Suprapubic skin (tissue), 4 donors: Measurements from ENCODE around the gene ADK. TPM values are rescaled to one million over a fixed set of nuclear protein-coding genes. Genes with fewer than 3 reads are reported as not detected.

ENCODE experiments used
- DNase-seq, 2 donors: peaks; one replicate each; pipeline ENCODE4 v3.0.0-alpha.2; 2019; ENCODE audit warnings: low spot score in 2 of 2
- H3K27ac ChIP-seq: fragments of 200-600 bp; sonication (generic); one replicate; pipeline ENCODE4 v1.5.1; 2019
- H3K27me3 ChIP-seq: fragments of 200-600 bp; sonication (generic); one replicate; pipeline ENCODE4 v1.5.1; 2019
- H3K36me3 ChIP-seq: fragments of 200-600 bp; sonication (generic); one replicate; pipeline ENCODE4 v1.5.1; 2019
- H3K4me1 ChIP-seq: fragments of 200-600 bp; sonication (generic); one replicate; pipeline ENCODE4 v1.5.1; 2019
- H3K4me3 ChIP-seq: fragments of 200-600 bp; sonication (generic); one replicate; pipeline ENCODE4 v1.5.1; 2019; ENCODE audit warnings: mild to moderate bottlenecking
- H3K9me3 ChIP-seq: fragments of 200-600 bp; sonication (generic); one replicate; pipeline ENCODE4 v1.5.1; 2019
- CTCF ChIP-seq, 2 donors: fragments of 200-600 bp in 1 of 2; fragments of 450-650 bp in 1 of 2; sonication (generic) in 1 of 2; IDR thresholded peaks; one replicate each; pipeline ENCODE4 v1.5.1; 2016 to 2019; ENCODE audit warnings: antibody characterized with exemption in 2 of 2, mild to moderate bottlenecking in 1 of 2, moderate library complexity in 1 of 2
- EP300 ChIP-seq: sonication (generic); formaldehyde crosslinking; IDR thresholded peaks from one replicate; pipeline ENCODE4 v1.6.1; 2017; ENCODE audit warnings: antibody characterized with exemption
- POLR2A ChIP-seq, 2 donors: fragments of 450-650 bp; IDR thresholded peaks; one replicate each; pipeline ENCODE4 v1.6.1; 2017; ENCODE audit warnings: antibody characterized with exemption in 2 of 2, mild to moderate bottlenecking in 2 of 2, moderate library complexity in 2 of 2
- POLR2AphosphoS5 ChIP-seq, 3 donors: sonication (generic); formaldehyde crosslinking; IDR thresholded peaks; one replicate each; pipeline ENCODE4 v1.6.1; 2017; ENCODE audit warnings: antibody characterized with exemption in 3 of 3
- WGBS: methylation state at CpG from one replicate; pipeline ENCODE4 v1.1.5; 2018; 5-methylcytosine and 5-hydroxymethylcytosine counted together
- total RNA-seq, 4 donors: library from RNA; depleted of rRNA; stranded (reverse); fragments of >200 nt; gene quantifications; one replicate each; pipeline ENCODE4 v1.1.0, GENCODE V29; 2016

The ADK gene
- total RNA-seq, 4 donors from 2014 or later = 33.0 to 57.3 (median 48.0) TPM

DNA sequence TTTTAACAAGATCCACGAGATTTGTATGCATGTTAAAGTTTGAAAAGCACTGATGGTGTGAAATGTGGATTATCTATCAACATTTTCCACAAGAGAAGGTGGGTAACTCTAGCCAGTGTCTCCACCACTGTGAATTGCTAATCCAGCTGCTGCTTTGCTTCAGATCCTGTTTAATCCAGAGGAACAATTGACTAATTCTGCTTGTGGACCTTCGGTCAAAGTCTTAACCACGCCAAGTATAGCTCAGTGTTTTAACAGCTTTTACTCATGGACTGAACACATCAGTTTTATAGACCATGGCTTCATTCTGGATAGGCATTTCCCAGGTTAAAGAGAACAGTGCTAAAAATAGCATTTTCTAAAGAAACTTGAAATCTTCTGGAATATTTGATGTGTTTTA, 23.5 kb downstream of the ADK start:
- WGBS = 80% methylated on average over 3 of the region's 3 CpGs
- Histone ChIP-seq H3K27me3 (no peaks in the 10 kb centered on the region), H3K4me1 (peaks cover 31% of the 10 kb centered on the region), H3K4me3 (no peak overlapping the region), H3K9me3 (no peaks in the 10 kb centered on the region), H3K27ac (no peak overlapping the region), H3K36me3 (no peaks in the 10 kb centered on the region)
- no peak for DNase-seq
- TF ChIP-seq CTCF (IDR thresholded peaks at IDR 0.05) (no peak), POLR2A (IDR thresholded peaks at IDR 0.05) (no peak), POLR2AphosphoS5 (IDR thresholded peaks at IDR 0.05) (no peak), EP300 (no peak)

DNA sequence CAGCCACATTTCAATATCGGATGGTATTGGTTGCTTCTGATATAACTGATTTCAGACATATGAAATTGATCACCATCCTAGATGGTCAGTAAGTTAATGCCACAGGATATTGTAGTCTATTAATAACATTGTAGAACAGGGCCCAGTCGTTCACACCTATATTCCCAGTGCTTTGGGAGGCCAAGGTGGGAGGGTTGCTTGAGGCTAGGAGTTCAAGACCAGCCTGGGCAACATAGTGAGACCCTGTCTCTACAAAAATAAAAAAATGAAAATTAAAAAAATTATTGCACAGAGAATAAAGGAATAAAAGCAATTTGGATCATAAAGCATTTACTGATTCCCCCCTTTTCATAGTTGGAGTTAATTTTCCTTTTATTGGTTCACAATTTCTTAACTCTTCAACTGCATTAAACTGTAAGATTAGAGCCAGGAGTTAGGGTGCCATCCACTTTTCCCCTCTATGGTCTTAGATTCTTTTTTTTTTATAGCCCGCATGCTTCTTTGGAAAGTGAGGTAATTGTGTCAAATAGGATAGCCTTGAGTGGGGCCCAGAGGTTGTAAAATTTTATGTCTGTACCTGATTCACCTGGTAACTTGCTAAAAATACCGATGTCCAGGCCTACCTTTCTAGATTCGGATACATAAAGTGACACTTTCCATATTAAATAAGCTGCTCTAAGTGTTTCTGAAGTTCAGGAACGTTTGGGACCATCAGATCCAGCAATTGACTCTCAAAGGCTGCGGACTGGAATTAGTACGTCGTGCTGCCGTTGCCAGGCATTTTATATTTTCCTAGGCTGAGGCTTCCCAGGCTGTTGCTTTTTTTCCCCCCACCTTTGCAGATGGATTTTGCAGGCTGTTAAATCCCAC, 24.7 kb downstream of the ADK start:
- WGBS = 22% methylated on average over 10 of the region's 10 CpGs
- H3K27me3 ChIP-seq = no peaks in the 10 kb centered on the region
- H3K4me1 ChIP-seq = peaks cover 33% of the 10 kb centered on the region
- no peaks in the 10 kb centered on the region for H3K36me3 ChIP-seq
- H3K27ac ChIP-seq = peak overlapping the region; percentile 94
- TF ChIP-seq EP300 = no peak
- TF ChIP-seq POLR2A (IDR thresholded peaks at IDR 0.05) = no peak
- no peak for TF ChIP-seq POLR2AphosphoS5 (IDR thresholded peaks at IDR 0.05)
- no peak for TF ChIP-seq CTCF (IDR thresholded peaks at IDR 0.05)
- no peak for DNase-seq
- no peaks in the 10 kb centered on the region for H3K9me3 ChIP-seq
- peak overlapping the region; percentile 81 for H3K4me3 ChIP-seq

DNA sequence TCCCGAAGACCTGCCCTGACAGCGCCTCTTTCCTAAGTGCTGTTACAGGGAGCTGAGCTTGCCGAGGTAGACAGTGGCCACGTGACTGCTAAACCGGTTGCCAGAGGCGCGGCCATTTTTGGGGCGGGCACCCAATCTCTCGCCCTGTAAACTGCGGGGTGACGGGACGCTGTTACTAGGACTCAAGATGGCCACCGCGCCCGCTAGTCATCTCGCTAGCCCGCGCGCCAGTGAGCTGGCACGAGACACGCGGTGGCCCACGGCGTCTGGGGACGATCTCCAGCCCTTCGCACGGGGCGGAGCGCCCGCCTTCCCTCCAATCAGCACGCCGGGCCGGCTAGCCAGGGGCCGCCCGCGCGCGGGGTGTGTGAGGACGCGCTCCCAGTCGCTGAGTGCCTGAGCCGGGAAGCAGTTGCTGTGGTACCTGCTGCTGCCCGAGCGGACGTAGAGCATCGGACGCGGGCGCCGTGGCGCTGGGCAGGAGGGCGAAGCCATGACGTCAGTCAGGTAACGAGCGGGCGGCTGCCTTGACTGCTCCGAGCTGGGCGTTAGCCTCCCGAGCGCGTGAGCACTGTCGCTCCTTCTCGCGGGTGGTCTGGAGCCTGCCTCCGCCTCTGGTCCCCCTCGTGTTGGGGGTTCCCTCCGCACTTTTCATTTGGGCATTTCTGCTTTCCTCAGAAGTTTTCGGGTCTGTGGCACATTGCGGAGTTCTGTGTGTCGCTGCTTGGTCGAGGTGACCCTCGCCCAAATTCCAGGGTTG, 25.5 kb downstream of the ADK start:
- Histone ChIP-seq H3K4me3 (peak overlapping the region; percentile 81), H3K4me1 (peaks cover 37% of the 10 kb centered on the region), H3K27me3 (no peaks in the 10 kb centered on the region), H3K9me3 (no peaks in the 10 kb centered on the region), H3K36me3 (no peaks in the 10 kb centered on the region), H3K27ac (peak overlapping the region; percentile 94)
- WGBS = 2% methylated on average over 18 of the region's 72 CpGs
- peak; percentile 98 for DNase-seq
- TF ChIP-seq EP300 = no peak
- peak in 1 of 2 donors; percentile 86 for TF ChIP-seq POLR2A (IDR thresholded peaks at IDR 0.05)
- TF ChIP-seq POLR2AphosphoS5 (IDR thresholded peaks at IDR 0.05) = peak in 2 of 3 donors; percentile 85 to 93

GRCh38 chr10:74177140-74177677, 26.2 kb downstream of the ADK start:
- H3K4me1 ChIP-seq = peaks cover 42% of the 10 kb centered on the region
- WGBS = 13% methylated on average over 6 of the region's 13 CpGs
- H3K4me3 ChIP-seq = peak overlapping the region; percentile 81
- no peaks in the 10 kb centered on the region for H3K9me3 ChIP-seq
- TF ChIP-seq CTCF (IDR thresholded peaks at IDR 0.05) (no peak), EP300 (no peak), POLR2A (IDR thresholded peaks at IDR 0.05) (no peak), POLR2AphosphoS5 (IDR thresholded peaks at IDR 0.05) (no peak)
- DNase-seq = peak in 1 of 2 donors; percentile 79
- H3K27ac ChIP-seq = peak overlapping the region; percentile 94
- no peaks in the 10 kb centered on the region for H3K36me3 ChIP-seq
- H3K27me3 ChIP-seq = no peaks in the 10 kb centered on the region

DNA sequence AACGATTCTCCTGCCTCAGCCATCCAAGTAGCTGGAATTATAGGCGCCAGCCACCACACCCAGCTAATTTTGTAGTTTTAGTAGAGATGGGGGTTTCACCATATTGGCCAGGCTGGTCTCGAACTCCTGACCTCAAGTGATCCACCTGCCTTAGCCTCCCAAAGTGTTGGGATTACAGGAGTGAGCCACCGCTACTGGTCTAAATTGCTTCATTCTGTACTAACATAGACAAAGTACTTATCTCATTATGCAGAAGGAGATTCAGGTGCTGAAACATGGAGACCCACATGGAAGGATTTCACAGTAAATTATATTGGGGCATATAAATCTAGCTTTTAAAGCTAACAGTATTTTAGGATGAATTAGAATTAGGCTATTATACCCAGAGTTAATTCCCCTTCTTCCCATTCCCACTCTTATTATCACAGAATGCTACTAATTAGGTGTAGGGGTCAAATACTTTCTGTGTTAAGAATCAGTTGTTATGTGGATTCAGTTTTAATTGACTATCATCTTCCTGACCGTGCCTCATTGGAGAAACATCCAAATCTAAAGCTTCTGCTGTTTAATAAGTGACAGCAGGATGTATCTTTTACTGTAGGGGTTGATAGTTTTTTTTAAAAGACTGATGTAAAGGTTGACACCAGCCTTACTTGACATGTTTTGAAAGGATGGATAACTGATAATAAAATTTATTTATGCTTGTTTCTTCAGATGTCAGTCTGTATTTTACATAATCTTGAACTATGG, 27.2 kb downstream of the ADK start:
- peaks cover 42% of the 10 kb centered on the region for H3K4me1 ChIP-seq
- H3K36me3 ChIP-seq = no peaks in the 10 kb centered on the region
- H3K4me3 ChIP-seq = peak overlapping the region; percentile 81
- H3K9me3 ChIP-seq = no peaks in the 10 kb centered on the region
- no peak for TF ChIP-seq POLR2A (IDR thresholded peaks at IDR 0.05)
- no peak for TF ChIP-seq POLR2AphosphoS5 (IDR thresholded peaks at IDR 0.05)
- no peak for TF ChIP-seq EP300
- no peak for TF ChIP-seq CTCF (IDR thresholded peaks at IDR 0.05)
- WGBS = 76% methylated on average over 5 of the region's 5 CpGs
- DNase-seq = no peak
- H3K27ac ChIP-seq = no peak overlapping the region
- no peaks in the 10 kb centered on the region for H3K27me3 ChIP-seq
